ENCODE data around the gene DMRT1. TPM values are rescaled to one million over a fixed set of nuclear protein-coding genes. Genes with fewer than 3 reads are reported as not detected.

DMRT1 gene
- total and polyA plus RNA-seq, 9 of the 15 experiments (the other 6 are each of a cell fraction or from before 2014, with no cell fraction given): not detected

- Histone ChIP-seq H4K20me1 (replicated peaks; ENCODE audit: control insufficient read depth, insufficient read depth, low read length) (no peaks in the 10 kb centered on the region), H3K9ac (ENCODE audit: insufficient read depth in 1 of 2, low read depth in 2 of 2, low read length in 2 of 2) (no peak overlapping the region), H3K4me3 (no peak overlapping the region), H3K4me2 (ENCODE audit: insufficient read depth, low read length) (no peak overlapping the region), H2AFZ (ENCODE audit: low read depth, low read length) (no peak overlapping the region), H3K27ac (ENCODE audit: extremely low read depth, low read depth, low read length) (no peak overlapping the region), H3K9me1 (ENCODE audit: control insufficient read depth, insufficient read depth, low read length) (no peaks in the 10 kb centered on the region), H3K36me3 (ENCODE audit: control insufficient read depth, insufficient read depth, low read length) (no peaks in the 10 kb centered on the region), H3K4me1 (replicated peaks in 1 of 2; ENCODE audit: control insufficient read depth in 2 of 2, insufficient read depth in 2 of 2, low read length in 2 of 2) (no peaks in the 10 kb centered on the region), H3K27me3 (ENCODE audit: control insufficient read depth in 2 of 2, insufficient read depth in 2 of 2, low read length in 2 of 2) (no peaks in the 10 kb centered on the region; a peak in 2 of 5 replicates), H3K9me3 (replicated peaks; ENCODE audit: control insufficient read depth, insufficient read depth, low read depth, low read length) (no peaks in the 10 kb centered on the region), H3K79me2 (ENCODE audit: control insufficient read depth, insufficient read depth, low read length) (no peaks in the 10 kb centered on the region)
- in situ Hi-C loops (cut with MboI): no loop called here
- no peak for TF ChIP-seq ZNF668 (CRISPR knock-in tag; IDR thresholded peaks at IDR 0.05)
- no peak for TF ChIP-seq POLR3A (IDR thresholded peaks at IDR 0.05; ENCODE audit: borderline replicate concordance, extremely low read depth, insufficient read depth, insufficient read length)
- no peak for TF ChIP-seq MXD1 (CRISPR knock-in tag; IDR thresholded peaks at IDR 0.05; ENCODE audit: borderline replicate concordance, poor library complexity, severe bottlenecking)
- TF ChIP-seq ETS2 (tag; IDR thresholded peaks at IDR 0.05; ENCODE audit: borderline replicate concordance, poor library complexity, severe bottlenecking): no peak
- no peak for TF ChIP-seq E2F5 (CRISPR knock-in tag; IDR thresholded peaks at IDR 0.05)
- no peak for TF ChIP-seq PHB (CRISPR knock-in tag; IDR thresholded peaks at IDR 0.05)
- no peak for TF ChIP-seq ZBTB8A (IDR thresholded peaks at IDR 0.05; ENCODE audit: partially characterized antibody)
- TF ChIP-seq ZNF3 (CRISPR knock-in tag; IDR thresholded peaks at IDR 0.05): no peak
- TF ChIP-seq CREB1 (IDR thresholded peaks at IDR 0.05): no peak
- TF ChIP-seq CREB1 (CRISPR knock-in tag; IDR thresholded peaks at IDR 0.05): no peak
- TF ChIP-seq GTF3C2 (IDR thresholded peaks at IDR 0.05; ENCODE audit: borderline replicate concordance, extremely low read depth, insufficient read length): no peak
- no peak for TF ChIP-seq ZNF780A (CRISPR knock-in tag; IDR thresholded peaks at IDR 0.05)
- TF ChIP-seq HDAC3 (IDR thresholded peaks at IDR 0.05; ENCODE audit: borderline replicate concordance, partially characterized antibody): no peak
- TF ChIP-seq GTF2F1 (IDR thresholded peaks at IDR 0.05; ENCODE audit: low read depth, low read length): no peak
- no peak for TF ChIP-seq TEAD2 (tag; IDR thresholded peaks at IDR 0.05)
- no peak for TF ChIP-seq PATZ1 (CRISPR knock-in tag; IDR thresholded peaks at IDR 0.05; ENCODE audit: borderline replicate concordance)
- CTCF ChIA-PET (ENCODE audit: low intra/inter-chr PET ratio): no interaction called here
- no peak for ATAC-seq
- no peak for FAIRE-seq
- 0% methylated on average over 4 of the region's 4 CpGs for WGBS (ENCODE audit: insufficient coverage, low coverage, missing lambda C conversion rate)
- POLR2A ChIA-PET: no interaction called here
- intact Hi-C loops (cut with micrococcal nuclease): no loop called here
- no peak for DNase-seq (ENCODE audit: extremely low read depth in 1 of 4, low spot score in 3 of 4)
- no TSS peak for BruUV-seq (replicated peaks)
These were observed 11.0 kb downstream of the DMRT1 start for GRCh38 chr9:852539-852938.

Data from K562 (cell line).